Activated T-cell treated with anti-CD3 and anti-CD28 coated beads for 4 hours (primary cell): ENCODE measurements around the gene PTDSS2.
A peak's percentile ranks its signal among the peaks of the same experiment; 100 is the strongest.
"Not testable (repeated sequence)": the region's sequence is repeated elsewhere in the genome, so short reads cannot be mapped to it uniquely, and the experiment has no call there.

Experiments used
- DNase-seq: peaks from one replicate; pipeline ENCODE4 v3.0.0-alpha.2; 2020

PTDSS2 gene

DNA sequence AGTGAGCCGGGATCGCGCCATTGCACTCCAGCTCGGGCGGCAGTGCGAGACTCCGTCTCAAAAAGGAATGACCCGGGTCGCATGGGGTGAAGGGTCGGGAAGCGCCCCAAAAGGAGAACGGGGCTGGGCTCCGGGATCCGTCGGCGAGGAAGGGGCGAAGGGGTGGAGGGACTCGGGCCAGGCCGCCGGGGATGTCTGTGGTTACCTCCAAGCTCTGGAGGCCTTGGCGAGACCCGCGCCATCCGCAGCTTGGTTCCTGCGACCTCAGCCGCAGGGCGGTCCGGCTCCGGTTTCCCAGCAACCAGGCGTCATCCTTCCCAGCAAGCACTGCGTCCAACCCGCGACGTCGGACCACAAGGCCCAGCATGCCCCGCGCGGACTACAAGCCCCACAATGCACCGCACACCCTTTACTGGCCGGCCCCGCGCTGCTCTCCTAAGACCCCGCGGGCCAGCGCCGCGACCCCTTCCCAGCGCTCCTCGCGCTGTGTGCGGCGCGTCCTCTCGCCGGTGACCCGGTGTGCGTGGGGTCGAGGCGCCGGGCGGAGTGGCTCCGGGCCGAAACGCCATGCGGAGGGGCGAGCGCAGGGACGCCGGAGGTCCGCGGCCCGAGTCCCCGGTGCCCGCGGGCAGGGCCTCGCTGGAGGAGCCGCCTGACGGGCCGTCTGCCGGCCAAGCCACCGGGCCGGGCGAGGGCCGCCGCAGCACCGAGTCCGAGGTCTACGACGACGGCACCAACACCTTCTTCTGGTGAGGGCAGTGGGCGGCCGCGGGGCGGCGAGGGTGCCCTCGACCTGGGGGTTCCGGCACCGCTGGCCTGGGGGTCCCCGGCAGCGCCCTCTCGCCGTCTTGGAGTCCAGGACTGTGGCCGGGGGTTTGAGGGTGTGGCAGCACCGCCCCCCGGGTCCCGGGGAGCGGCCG lies at the start of gene PTDSS2:
PTDSS2 (plus strand) TSS at position 391 of the 920 bp plus-strand sequence; CDS start at position 568, 177 bp downstream.
- DNase-seq, result peak; percentile 91

DNA sequence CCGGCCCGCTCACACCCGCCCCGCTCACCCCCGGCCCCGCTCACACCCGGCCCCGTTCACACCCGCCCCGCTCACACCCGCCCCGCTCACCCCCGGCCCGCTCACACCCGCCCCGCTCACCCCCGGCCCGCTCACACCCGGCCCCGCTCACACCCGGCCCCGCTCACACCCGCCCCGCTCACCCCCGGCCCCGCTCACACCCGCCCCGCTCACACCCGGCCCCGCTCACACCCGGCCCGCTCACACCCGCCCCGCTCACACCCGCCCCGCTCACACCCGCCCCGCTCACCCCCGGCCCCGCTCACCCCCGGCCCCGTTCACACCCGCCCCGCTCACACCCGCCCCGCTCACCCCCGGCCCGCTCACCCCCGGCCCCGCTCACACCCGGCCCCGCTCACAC lies 48.9 kb upstream of the PTDSS2 start:
- DNase-seq, result not testable (repeated sequence)

DNA sequence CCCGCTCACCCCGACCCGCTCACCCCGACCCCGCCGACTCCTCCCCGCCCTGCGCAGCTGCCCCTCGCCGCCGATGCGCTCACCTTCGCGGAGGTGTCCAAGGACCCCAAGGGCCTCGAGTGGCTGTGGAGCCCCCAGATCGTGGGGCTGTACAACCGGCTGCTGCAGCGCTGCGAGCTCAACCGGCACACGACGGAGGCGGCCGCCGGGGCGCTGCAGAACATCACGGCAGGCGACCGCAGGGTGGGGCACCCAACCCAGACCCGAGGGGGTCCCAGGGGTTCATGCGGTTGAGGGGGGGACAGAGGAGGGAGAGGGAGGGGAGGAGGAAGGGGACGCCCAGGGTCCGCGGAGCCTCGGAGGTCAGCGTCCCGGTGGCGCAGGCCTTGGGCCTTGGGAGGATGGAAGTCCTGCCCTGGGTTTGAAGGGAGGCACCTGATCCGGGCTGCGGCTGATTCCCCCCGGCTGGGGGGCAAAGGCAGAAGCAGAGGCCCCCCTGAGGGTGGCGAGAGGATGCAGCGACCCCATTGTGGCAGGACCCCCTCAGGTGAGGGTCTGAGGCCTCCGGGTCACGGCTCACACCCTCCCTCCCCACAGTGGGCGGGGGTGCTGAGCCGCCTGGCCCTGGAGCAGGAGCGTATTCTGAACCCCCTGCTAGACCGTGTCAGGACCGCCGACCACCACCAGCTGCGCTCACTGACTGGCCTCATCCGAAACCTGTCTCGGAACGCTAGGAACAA lies 46.9 kb upstream of the PTDSS2 start:
- no peak for DNase-seq

DNA sequence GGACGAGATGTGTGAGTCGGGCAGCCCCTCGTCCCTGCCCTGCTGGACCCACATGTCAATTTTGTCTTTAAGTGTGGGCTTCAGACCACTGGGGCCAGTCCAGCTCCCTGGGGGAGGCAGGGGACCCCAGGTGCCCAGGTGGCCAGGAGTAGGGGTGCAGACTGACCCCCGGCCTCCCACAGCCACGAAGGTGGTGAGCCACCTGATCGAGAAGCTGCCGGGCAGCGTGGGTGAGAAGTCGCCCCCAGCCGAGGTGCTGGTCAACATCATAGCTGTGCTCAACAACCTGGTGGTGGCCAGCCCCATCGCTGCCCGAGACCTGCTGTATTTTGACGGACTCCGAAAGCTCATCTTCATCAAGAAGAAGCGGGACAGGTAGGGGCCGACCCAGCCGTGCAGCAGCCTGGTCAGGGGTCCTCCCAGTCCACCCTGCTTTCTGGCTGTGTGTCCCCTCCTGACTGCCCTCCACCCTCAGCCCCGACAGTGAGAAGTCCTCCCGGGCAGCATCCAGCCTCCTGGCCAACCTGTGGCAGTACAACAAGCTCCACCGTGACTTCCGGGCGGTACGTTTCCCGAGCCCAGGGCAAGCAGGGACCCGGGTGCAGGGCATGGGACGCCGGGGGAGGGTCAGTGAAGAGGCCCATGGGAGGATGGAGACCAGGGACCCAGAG lies 46.2 kb upstream of the PTDSS2 start:
- DNase-seq, result no peak

DNA sequence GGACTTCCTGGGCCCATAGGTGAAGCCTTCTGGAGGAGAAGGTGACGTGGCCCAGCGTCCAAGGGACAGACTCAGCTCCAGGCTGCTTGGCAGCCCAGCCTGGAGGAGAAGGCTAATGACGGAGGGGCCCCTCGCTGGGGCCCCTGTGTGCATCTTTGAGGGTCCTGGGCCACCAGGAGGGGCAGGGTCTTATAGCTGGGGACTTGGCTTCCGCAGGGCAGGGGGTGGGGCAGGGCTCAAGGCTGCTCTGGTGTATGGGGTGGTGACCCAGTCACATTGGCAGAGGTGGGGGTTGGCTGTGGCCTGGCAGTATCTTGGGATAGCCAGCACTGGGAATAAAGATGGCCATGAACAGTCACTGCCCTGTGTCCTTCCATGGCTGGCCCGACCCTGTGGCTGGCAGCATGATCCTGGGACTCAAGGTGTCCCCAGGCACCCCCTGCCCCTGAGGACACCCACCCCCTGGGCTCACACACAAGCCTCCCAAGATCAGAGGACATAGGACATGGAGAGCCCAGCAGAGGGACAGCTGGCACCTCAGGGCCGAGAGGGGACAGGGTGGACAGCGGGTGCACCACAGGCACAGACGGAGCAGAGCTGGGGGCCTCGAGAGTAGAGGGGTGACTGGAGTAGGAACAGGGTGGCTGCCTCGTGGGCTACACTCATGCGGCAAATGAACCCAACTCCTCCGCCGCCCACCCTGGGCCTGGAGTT lies 45.4 kb upstream of the PTDSS2 start:
- no peak for DNase-seq

DNA sequence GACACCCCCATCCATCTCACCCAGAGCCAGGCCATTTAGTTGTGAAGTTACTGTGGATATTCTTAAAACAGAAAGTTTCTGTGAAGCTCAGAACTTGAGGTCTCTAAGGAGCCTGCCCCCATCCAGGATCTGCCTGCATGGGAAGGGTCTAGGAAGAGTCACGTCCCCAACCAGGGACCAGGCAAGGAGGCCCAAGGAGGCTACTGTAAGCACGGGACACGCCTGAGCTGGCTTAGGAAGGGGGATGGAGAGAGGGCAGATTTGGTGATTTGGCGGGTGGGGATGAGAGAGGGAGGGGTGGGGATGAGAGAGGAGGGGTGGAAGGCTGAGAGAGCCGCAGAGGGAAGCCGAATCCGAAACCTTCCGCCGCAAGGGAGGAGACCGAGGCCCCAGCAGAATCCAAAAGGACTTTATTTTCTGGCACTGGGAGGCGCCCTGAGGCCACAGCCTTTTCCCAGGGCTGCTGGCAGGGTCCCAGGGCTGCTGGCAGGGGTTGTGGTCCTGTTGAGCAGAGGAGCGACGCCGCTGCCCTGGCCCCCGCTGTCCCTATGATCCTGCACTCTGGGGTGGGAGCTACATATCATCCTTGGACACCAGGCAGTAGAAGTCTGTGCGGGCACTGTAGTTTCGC lies 44.6 kb upstream of the PTDSS2 start:
- DNase-seq, result no peak

DNA sequence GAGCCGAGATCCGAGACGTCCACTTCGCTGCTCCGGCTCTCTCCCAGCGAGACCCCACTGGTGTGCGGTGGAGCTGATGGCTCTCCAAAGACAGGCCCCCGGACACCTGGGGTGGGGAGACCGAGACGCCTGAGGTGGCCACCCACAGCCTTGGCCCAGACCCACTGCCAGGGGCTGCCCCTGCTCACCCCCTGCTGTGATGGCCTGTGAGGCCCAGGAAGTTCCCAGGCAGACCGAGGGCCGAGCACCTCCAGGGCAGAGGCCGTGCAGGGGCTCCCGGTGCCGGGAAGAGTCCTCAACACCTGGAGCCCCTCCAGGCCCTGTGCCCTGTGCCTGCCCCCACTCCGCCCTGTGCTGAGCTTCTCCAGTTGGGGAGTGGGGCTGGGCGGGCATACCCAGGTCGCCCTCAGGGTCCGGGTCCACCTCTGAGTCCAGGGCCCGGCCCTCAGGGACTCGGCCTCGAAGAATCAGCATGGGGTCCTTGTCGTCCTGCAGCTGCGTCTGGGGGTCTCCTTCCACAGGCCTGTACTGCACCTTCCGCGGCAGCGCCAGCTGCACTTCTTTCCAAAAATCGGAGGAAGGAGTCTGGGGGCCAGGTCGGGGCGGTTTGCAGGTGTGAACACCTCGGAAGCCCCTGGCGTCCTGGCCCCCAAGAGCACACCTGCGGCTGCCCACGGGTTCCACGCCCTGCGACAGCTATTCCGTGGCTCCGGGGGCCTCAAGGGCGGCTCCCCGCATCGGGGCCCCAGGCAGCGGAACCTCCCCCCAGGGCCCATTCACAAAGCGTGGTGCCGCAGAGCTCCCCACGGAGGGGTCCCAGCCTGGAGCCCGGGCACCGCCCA lies 43.9 kb upstream of the PTDSS2 start:
- DNase-seq, result no peak

DNA sequence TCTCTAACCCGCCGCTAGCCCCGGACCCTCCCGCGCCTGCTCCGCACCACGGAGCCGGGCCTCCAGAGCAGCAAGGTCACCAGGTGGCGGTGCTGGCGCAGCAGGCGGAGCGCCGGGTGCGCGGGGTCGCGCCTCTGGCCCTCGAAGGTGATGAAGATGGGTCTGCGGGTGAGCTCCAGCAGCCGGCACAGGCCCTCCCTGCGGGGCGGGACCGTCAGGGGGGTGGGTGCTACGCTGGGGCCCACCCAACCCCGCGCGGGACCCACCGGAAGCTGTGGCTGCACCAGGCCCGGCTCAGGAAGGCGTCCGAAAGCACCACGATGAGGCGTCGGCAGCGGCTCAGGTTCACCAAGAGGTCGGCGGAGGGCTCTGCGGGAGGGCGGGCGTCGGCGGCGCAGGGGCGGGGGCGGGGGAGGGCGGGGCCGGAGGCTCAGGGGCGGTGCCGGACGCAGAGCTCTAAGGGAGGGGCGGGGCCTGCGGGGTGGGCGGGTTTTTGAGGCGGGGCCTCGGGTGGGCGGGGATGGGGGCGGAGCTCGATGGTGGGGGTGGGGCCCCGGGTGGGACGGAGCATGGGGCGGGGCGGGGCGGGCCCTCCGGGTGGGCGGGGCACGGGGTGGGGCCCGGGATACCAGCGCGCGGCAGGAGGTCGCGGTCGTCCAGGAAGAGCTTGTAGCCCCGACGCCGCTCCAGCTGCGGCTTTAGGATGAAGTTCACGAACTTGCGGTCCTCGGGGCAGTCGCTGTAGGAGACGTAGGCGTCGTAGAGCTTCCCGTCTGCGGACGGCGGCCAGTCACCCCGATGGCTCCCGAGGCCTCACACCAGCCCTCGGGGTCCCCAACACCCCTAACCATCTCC lies 43.1 kb upstream of the PTDSS2 start:
- DNase-seq, result peak; percentile 76

DNA sequence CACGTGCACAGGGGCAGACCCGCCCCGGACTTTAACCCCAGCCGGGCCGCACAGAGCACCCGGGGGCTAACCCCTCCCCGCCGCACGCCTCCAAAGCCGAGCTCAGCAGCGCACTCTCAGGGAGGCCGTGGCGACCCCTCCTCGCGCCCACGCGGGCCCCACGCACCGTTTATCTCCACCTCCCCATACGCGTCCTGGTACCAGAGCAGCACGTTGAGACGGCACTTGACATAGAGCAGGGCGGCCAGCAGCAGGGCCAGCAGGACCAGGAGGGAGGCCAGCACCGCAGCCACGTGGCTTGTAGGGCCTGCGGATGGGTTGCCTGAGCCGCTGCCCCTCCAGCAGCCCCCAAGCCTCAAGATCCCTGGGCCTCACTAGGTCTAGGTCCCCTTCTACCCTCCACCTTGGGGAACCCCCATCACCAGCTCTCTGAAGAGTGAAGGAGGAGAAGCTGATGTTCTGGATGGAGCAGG lies 42.4 kb upstream of the PTDSS2 start:
- DNase-seq, result no peak

DNA sequence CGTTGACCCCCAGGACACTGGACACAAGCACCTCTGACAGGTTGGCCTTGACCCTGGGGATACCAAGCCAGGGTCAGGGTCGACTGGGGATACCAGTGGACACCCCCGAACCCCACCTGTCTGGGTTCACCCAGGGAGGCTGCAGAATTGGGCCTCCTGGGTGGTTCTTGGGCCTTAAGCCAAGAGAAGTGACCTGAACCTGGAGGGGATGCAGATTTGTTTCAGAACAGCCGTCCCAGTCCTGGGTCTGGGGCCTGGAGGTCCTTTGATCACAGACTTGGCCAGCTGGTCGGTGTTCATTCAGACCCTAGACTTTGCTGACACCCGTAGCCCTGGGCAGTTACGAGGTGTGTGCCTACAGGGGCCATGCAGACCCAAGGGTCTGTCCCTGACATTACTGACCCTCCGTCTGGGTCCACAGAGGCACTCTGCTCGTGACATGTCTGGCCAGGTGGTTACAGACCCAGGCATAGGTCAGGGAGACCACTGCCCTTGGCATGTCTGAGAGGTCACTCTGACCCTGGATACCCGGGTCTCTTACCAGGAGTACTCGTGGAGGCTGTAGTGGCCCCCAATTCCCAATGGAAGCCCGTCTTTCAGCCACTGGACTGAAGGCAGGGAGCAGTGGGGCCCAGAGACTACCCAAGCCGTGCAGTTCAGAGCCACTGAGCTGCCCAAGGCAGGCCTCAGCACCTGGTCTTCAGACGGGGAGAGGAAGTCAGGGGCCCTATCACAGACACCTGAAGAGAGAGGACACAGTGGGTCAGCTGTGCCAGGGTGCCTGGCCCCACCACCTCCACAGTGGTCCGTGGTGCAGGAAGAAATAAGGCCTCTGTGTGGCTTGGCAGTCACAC lies 41.7 kb upstream of the PTDSS2 start:
- no peak for DNase-seq

DNA sequence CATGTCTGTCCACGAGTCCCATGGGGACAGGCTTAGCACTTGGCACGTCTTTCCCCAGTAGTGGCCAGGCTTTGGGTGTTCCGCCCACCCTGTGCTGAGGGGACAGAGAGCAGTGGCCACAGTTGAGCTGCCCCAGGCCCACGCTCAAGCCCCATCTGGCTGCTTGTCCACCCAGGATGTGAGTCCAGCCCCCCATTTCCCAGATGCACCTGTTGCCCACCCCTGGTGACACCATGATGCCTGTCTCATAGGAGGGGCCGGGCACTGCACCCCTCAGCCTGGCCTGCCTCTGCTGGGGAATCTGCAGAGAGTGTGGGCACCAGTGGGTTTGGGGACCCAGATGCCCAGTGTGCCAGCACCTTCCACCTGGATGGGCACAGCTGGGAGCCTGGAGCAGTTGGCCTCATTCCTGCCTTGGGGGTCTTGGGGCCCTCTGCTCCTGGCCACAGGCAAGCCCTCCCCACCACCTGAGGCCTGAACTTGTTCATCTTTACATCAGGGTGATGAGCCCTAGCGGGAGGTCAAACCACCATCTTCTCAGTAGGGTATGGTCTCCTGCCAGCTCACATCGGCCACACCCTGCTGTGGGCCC lies 41.0 kb upstream of the PTDSS2 start:
- DNase-seq, result no peak

DNA sequence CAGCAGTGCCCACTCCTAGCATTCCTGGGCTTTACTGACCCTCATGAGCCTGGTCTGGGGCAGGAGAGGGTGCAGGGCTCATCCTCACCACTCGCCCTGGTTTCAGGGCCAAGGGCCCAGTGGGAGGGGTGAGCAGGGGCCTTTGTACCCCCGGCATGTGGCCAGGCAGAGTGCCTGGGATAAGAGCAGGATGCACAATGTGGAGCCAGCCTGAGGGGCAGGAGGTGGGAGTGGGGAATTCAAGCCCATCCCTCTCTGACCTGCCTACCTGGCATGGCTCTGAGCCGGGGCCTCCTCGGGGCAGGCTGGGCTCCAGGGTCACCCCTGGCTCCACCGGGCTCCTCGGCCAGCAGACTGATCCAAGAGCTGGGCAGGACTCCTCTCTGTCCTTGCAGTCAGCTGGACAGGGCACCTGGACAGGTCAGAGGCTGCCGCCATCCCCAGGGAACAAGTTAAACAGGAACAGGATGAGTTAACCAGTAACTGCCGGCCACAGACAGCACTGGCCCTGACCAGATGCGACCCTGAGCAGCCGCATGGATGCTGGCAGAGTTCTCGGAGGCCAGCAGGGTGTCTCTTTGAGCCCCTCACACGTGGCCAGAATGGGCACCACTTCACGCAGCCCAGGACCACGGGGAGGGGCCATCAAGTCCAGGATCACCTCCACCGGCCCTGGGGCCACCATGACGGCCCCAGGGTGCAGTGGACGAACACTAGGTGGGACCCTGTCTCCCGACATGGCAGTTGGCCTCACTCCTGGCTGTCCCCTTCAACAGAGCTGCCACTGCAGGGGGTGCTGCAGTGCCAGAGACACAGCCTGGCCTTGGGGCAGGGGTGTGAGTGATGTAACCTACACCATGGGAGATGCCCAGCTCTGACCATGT lies 40.2 kb upstream of the PTDSS2 start:
- no peak for DNase-seq

DNA sequence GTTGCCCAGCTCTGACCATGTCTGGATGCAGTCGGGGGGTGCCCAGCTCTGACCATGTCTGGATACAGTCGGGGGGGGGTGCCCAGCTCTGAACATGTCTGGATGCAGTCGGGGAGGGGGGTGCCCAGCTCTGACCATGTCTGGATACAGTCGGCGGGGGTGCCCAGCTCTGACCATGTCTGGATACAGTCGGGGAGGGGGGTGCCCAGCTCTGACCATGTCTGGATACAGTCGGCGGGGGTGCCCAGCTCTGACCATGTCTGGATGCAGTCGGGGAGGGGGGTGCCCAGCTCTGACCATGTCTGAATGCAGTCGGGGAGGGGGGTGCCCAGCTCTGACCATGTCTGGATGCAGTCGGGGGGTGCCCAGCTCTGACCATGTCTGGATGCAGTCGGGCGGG lies 39.4 kb upstream of the PTDSS2 start:
- not testable (repeated sequence) for DNase-seq

DNA sequence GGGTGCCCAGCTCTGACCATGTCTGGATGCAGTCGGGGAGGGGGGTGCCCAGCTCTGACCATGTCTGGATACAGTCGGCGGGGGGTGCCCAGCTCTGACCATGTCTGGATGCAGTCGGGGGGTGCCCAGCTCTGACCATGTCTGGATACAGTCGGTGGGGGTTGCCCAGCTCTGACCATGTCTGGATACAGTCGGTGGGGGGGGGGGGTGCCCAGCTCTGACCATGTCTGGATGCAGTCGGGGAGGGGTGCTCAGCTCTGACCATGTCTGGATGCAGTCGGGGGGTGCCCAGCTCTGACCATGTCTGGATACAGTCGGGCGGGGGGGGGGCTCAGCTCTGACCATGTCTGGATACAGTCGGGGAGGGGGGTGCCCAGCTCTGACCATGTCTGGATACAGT lies 38.6 kb upstream of the PTDSS2 start:
- DNase-seq, result not testable (repeated sequence)

DNA sequence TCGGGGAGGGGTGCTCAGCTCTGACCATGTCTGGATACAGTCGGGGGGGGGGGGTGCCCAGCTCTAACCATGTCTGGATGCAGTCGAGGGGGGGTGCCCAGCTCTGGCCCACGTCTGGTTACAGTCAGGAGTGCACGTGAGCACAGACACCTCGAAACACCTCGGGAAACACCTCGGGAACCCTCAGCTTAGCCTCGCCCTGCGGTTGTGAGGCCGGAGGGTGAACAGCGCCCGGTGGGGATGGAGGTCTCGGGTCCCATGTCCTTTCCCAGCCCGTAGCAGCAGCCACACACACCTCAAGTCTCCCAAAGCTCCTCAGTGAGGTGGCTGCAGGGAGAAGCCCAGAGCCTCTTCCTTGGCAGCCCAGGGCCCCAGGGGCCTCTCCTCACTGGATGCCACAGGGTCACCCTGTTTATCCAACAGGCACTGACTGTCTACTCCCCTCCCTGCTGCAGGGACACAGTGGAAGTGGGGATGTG lies 37.4 kb upstream of the PTDSS2 start:
- DNase-seq, result no peak

DNA sequence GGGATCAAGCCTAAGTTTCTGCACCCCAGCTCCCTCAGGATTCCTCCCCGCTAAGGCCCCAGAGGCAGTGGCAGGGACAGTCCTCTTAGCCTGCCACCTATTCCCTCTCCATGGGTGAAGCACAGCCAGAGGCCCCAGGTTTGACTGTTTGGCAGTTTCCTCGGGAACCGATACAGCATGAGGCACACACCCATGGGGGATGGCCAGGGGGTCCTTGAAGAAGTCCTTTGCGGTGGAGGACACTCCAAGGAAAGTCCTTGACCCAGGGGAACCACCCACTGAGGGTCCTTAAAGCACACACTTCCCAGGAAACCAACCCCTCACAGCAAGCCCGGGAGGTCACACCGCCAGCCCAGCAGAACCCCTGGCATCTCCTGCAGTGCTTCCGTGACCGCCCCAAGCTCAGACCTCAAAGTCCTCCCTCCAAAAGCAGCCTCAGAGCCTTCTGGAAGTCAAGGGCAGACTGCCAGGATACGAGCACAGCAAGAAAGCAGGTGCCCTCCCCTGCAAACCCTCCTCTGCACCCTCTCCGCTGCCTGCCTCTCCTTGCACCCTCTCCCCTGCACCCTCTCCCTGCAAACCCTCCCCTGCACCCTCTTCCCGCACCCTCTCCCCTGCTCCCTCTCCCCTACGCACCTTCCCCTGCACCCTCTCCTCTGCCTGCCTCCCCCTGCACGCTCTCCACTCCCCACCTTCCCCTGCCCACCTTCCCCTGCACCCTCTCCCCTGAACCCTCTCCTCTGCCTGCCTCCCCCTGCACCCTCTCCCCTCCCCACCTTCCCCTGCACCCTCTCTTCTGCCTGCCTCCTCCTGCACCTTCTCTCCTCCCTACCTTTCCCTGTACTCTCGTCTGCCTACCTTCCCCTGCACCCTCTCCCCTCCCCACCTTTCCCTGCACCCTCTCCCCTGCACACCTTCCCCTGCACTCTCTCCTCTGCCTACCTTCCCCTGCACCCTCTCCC lies 36.7 kb upstream of the PTDSS2 start:
- no peak for DNase-seq
